HPDE6-E6E7 (cell line): ENCODE results near the gene MAGOHB.
"Not testable (repeated sequence)": the region's sequence is repeated elsewhere in the genome, so short reads cannot be mapped to it uniquely, and the experiment has no call there.

ENCODE experiments used
- DNase-seq: peaks from one replicate; pipeline ENCODE4 v3.0.0; 2011; ENCODE audit warnings: missing footprints; ENCODE audit errors: extremely low spot score

Gene MAGOHB

DNA sequence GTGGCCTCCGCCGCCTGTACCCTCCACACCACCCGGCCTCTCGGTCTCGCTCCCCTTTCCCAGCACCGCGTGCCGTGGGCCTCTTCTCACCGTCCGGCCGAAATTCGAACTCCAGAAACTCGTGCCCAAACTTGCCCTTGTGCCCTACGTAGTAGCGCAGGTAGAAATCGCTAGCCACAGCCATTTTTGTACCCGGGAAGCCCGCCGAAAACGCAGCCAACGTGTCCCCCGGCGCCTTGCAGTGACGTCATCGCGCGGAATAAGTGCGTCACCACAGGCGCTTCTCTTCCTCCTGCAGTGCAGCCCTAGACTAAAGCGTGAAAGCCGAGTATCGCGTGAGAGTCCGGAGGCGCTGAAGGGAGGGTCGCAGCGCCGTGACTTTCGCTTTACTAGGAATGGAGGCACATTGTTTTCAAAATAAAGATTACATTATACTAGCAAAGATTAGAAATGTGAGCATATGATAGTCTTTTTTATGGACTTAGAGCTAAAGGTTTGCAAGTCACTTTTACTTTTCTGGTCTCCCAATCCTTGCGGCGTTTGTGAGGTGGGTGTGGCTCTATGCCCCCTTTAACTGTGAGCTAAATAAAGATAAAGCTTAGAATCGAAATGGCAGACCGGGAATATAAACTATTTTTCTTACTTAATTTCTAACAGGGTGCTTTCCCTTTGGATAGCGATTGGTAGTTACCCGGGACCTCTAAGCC is at the start of gene MAGOHB:
TSS of gene MAGOHB (minus strand) at position 261 of the 707 bp plus-strand sequence. CDS start at position 184, 77 bp downstream.
- DNase-seq = peak; percentile 90

DNA sequence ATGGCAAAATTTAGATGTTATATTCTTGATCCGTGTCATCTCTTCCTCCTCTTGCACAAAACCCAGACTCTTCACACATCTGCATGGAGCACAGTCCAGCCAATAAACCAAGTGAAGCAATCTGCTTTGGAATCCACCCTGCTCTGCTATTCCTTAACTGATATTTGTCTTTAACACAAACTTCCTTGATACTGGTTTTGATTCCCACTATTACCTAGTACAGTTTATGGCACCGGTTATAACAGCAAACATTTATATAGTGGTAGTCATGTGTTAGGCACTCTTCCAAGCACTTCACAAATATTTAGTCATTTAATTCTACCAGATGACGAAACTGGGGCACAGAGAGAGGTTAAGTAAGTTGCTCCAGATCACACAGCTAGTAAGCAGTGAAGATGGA is 47.9 kb upstream of the MAGOHB start:
- DNase-seq = no peak

DNA sequence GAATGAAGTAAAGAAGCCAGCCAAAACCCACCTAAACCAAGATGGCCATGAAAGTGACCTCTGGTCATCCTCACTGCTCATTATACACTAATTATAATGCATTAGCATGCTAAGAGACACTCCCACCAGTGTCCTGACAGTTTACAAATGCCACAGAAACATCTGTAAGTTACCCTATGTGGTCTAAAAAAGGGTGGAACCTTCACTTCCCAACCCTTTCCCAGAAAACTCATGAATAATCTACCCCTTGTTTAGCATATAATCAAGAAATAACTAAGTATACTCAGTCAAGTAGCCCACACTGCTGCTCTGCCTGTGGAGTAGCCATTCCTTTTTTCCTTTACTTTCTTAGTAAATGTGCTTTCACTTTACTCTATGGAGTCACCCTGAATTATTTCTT is 40.6 kb upstream of the MAGOHB start:
- no peak for DNase-seq

DNA sequence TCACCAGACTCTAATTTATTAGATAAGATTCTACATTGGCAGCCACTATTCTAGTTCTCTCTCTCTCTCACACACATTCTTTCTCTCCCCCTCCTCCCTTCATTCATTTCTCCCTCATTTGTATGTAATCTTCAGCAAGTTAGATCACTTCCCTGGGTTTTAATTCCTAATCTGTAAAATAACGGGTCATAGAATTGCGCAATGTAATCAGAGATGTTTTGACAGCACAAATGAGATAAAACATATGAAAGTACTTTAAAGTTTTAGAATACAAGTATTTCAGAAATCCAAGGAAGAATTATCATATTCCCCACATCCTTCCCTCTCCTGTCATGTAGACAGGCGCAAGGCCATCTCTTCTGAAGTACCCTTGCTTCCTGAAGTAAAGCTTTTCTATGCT is 38.8 kb upstream of the MAGOHB start:
- no peak for DNase-seq

DNA sequence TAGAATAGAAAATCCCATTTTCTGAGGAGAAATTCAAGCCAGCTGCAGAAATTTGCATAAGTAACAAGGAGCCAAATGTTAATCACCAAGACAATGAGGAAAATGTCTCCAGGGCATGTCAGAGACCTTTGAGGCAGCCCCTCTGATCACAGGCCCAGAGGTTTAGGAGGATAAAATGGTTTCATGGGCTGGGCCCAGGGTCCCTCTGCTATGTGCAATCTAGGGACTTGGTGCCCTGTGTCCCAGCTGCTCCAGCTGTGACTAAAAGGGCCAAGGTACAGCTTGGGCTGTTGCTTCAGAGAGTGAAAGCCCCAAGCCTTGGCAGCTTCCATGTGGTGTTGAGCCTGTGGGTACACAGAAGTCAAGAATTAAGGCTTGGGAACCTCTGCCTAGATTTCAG is 33.2 kb upstream of the MAGOHB start:
- DNase-seq = not testable (repeated sequence)

DNA sequence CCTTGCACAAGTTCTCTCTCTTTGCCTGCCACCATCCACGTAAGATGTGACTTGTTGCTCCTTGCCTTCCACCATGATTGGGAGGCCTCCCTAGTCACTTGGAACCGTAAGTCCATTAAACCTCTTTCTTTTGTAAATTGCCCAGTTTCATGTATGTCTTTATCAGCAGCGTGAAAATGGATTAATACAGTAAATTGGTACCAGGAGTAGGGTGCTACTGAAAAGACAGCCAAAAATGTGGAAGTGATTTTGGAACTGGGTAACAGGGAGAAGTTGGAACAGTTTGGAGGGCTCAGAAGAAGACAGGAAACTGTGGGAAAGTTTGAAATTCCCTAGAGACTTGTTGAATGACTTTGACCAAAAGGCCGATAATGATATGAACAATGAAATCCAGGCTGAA is 32.5 kb upstream of the MAGOHB start:
- no peak for DNase-seq

DNA sequence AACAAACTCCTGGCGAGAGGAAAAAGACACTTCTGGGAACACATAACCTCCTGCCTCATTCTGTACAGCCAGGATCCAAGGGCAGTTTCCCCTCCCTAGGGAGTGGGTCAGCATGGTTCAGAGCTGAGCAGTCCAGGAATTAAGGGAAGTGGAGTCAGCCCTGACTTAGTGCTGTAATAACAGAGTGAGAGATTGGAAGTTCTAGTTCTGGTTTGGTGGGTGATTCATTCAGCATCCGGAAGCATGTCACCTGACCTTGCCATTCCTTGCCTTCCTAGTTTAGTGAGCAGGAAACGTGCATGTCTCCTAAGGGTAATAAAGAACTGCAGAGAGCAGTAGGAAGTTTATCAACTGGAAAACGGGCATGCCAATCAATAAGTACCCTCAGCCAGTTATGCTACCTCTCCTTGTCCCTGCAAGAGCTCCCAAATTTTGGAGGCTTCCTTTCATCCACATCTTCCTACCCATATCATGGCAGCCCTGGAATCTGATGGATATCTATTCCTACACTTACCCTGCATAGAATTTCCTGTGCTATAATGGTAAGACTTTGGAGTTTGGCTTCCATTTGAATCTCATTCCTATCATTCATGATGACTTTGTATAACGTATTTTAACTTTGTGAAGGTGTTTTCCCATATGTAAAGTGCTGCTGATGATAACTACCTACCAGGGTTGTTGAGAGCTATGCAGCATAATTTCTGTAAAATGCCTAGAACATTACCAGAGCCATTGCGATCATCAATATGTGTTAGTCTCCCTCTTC is 28.5 kb upstream of the MAGOHB start:
- DNase-seq = peak; percentile 54

DNA sequence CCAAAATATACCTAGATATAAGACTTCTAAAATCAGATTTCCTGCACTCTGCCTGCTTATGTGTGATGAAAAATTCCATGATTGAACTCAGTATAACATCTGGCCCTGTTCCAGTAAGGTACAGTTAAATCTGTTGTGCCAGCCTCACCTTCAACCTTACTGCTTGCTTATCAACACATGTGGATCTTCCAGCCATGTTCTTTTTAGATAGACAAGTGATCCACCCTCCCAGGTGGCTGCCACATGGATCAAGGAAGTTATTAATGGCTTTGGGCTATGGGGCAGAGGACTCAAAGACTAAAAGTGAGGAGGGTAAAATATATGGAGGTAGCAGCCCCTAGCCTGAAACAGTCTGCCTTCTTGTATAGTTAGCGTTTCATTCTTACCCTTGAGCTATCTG is 25.3 kb upstream of the MAGOHB start:
- DNase-seq = no peak

DNA sequence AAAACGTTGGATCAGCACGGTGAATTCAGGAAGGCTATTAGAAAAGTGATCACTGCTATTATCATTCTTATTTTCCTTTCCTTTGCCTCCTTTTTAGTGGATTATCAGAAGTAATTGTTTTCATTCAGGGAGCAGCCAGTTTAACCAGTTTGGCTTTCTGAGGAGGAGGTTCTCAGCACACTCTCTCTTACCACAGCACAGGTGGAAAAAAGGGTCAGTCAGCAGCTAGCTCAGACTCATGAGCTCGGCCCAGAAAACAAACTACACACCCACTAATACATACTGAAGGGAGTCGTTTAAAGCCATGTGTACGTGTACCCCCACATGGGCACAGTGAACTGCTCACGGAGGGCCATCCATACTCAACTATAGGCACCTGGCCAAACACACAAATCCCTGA is 23.2 kb upstream of the MAGOHB start:
- DNase-seq = no peak

DNA sequence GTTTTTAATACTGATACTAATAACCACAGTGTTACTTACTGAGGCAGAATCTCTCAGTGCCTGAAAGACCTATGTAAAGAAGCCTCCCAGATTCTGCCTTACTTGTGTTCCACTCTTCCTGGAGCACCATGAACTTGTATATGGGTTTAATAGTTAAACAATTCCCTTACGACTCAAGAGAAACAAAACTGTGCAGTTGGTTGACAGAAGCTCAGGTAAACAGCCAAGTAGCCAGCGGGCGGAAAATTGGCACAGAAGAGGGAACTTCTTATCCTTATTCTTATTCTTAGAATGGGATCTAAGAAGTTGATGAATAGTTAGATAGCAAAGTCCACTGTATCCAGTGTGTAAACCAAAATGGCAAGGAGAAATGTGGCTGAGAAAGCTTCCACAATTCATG is 22.7 kb upstream of the MAGOHB start:
- DNase-seq = no peak

DNA sequence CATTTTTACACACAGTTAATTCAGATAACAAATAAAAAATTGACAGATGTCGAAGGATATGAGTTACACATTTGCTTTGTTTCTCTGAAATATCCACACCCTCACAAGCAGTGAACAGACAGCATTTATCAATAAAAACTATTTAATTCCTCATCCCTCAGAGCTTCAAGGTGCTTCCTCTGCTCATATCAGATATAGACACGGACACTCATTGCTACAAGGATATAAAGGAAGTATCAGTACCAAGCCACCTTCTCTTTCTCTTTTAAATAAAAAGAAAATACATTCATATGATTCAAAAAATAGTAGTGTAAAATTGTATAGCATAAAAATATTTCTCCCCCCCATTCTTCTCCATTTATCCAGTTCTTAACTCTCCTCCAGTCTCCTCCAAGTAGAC is 21.9 kb upstream of the MAGOHB start:
- no peak for DNase-seq

DNA sequence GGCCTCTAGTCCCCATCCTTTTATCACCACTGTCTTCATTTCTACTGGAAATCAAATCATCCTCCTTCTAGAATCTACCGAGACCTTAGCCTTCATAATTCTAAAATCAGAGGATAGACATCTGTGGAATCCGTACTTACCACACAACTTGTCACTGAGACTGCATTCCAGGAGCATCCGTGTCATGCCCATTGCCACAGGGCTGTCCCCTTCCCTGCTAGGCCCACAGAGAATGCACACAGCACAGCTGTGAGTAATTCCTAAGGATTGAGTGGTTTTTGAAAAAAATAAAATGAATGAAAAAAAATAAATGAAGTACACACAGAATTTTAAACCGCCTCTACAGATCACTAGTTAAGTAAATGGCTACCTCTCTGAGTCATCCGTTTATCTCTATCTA is 21.0 kb upstream of the MAGOHB start:
- DNase-seq = no peak

DNA sequence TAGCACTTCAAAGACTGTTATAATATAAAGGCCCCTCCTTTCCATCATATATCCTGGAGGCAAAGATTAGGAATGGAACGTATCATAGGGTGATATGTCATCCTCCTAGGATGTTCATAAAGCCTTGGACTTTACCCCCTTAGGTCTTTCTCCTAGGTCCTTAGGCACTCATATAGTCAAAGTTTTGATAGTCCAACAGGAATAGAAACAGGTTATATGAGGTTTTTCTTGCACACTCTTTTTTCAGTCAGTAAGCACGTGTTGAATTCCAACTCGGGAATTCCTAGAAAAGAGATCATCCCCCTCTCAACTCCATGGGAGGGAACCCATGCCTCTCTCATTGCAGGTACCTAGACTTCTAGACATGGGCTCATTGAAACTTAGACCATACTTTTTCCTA is 20.1 kb upstream of the MAGOHB start:
- no peak for DNase-seq

DNA sequence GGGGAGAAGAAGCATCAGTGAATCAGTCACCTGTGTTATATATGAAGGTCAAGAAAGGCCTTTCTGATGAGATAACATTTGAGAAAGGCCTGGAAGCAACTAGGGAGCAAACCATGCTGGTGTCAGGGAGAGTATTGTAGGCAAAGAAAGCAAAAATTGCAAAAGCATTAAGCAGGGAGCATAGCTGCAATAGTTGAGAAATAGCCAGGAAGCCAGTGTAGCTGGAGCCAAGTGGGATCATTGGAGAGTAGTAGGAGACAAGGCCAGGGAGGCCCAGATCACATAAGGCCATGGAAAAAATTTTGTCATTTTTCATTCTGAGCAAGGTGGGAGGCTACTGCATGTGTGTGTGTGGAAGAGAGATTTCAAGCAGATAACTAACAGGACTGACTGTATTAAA is 18.8 kb upstream of the MAGOHB start:
- no peak for DNase-seq

DNA sequence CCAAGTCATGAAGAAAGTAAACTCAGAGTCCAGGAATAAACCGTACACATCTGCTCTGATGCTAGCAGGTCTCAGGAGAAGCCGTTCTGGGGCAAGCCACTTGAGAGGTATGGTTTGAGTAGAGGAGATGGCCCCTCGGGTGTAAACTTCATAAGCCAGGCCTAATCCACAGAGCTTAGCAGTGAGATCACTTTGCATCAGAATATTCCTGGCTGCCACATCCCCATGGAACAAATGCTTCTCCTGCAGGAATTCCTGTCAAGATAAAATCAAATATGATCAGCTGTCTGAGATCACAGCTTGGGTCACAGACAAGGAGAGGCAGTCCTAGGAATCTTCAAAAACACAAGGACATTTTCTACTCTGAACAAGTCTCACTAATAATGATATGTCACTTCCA is 11.2 kb upstream of the MAGOHB start:
- DNase-seq = no peak

DNA sequence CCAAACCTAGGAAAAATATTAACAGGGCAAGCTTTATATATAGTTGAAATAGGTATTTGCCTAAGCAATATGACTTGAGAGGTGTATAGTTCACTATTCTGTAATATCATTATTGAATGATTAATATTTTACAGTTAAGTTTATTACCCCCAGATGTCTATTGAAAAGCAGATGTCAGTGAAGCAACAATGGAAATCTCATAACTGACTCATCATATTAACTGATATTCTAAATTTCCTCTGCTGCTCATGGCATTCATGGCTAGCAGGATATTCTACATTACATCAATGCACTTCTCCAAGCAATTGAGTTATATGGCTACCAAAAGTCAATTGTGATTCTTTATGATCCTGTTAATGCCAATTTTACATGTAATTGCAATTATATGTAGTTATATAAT is 9.7 kb upstream of the MAGOHB start:
- DNase-seq = no peak

DNA sequence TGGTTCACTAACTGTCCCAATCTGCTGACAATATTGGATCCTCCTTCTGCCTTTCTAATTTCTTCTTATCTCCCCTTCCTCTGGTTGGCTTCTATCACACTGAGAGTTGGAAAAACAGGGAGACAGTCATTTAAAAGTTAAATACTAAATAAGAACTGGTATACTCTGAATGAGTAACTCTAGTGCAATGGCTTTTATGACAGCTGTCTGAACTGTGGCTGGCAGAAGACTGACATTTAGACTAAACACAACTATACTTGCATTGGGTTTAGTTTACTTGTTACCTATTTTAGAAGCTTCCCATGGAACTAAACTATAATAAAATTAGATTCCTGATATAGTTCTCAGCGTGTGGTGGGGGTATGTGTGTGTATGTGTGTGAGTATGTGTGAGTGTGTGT is 7.9 kb upstream of the MAGOHB start:
- no peak for DNase-seq

DNA sequence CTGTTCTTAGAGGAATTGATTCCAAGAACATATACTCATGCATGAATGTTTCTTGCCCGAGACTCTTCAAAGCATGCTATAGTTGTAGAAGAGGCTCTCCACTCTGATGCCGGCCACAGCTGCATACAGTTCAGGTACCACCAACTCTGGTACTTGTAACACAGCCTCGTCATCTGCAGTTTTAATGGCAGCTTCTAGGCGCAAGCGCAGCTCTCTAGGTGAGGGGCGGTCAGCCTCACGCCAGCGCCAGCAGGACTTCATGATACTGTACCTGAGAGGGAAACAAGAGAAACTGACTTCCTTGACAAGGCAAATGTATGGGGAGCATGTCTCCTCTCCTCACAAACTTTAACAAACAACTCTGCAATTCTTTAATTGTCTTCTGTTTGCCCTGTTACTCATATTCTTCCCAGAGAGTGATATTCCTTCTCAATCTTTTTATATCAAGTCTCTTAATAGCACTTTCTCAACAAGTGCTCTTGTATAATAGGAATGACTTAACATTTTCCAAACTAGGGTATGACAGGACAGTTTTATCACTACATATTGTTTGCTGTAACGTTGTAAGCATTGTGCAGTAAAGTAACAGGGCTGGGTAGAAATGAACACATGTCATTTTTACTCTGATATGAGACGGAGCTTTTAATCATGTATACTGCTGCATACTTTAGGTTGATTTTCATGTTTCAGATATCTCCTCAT is 6.8 kb upstream of the MAGOHB start:
- no peak for DNase-seq

DNA sequence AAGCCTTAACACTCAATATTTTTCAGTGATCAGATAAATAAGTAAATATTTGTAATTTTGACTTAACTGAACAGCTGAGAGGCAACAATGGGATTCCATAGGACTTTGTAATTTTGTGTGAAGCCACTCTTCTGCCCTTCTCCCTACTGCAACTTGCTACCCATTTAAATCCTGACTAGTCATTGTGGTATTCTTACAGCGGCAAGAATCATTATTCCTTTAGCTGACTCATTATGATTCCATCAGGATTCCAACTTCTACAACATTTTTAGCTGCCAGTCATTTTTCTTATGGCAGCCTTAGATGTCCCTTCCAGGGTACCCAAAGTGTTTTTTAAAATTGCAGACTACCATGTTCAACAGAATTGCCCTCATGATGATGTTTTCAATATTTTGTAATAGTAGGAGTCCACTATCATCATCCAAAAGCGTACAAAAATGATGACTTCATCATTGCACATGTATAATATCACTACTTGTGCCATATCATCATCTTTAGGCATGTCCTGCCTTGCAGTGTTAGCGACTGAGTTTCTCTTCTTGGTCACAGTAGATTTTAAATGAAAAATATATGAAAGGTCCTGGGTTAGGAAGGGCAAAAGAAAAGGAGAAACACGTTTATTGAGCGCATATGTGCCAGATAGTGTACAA is 5.1 kb upstream of the MAGOHB start:
- peak; percentile 50 for DNase-seq

DNA sequence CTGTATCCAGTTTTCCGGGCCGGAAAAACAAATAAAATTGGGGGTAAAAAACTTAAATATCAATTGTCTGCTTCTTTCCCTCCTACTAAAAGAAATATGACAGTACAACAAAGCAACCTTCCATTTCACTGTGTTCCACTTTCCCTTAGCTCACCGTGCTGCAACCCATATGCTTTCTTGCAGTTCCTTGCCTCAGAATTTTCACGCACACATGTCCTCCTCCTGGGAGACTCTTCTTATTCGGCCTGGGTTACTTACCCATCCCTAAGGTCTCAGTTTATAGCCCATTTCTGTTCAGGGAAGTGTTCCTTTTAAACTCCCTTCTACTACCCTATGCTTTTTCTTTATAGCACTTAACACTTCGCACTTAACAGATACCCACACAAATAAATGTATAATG is 4.5 kb upstream of the MAGOHB start:
- no peak for DNase-seq

DNA sequence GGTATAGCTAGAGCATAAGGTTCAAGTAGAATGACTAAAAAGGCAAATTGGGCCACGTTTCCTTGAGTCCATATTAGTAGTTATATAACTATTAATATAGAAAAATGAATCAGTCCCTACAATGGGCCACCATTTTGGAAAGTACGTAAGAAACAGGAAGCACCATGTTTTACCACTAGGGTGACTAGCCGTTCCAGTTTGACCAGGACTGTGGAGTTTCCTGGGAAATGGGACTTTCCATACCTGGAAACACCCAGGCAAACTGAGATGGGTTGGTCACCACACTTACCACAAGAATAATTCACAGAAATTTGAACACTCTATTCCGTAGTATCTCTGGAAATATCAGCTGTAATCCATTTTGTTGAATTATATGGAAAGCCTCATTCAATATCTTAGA is 2.1 kb upstream of the MAGOHB start:
- DNase-seq = no peak

DNA sequence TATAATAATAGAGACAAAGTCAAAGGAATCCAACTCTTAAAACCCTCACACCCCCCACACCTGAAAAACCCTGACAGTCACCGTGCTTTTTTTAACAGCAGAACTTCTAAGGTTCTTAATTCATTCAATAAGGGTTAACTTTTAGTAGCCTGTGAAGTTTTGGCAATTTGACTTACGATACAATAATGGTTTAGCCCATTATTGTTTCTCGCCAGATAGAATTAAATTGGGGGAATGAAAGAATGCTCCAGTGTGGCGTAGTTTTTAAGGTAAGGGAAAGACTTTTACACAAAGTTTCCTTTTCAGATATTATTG is 604 bp upstream of the MAGOHB start:
- DNase-seq = no peak

DNA sequence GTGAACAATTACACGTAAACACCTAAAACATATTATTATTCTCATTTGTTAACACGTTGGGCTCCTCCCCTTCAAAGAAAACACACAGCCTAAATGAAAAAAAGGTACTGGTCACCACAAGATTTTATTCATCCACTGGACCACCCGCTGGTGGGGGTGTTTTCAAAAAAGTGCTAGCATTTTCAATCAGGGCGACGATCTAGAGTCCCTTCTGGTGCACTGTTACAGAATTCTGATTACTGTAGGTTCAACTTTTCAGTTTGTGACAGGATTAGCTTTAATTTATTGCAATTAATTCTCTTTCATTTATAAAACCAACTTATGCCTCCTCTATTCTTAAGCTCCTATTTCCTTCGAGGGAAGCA is 443 bp downstream of the MAGOHB start:
- DNase-seq = no peak
